CD14-positive monocyte (primary cell): ENCODE data around the gene CHAT. TPM values are rescaled to one million over a fixed set of nuclear protein-coding genes. Genes with fewer than 3 reads are reported as not detected.

Source experiments
- DNase-seq, 3 donors: peaks; one replicate each; pipeline ENCODE4 v3.0.0-alpha.2; 2011 to 2022
- H2AFZ ChIP-seq: 2 replicates; pipeline ENCODE4 v1.6.0; 2012; ENCODE audit warnings: mild to moderate bottlenecking, low read depth, low read length, inconsistent platforms; ENCODE audit not compliant: insufficient read depth, poor library complexity, severe bottlenecking
- H3K27ac ChIP-seq, 2 donors: 1 replicate in 1 of 2; 2 replicates in 1 of 2; pipeline ENCODE4 v1.5.1; 2012 to 2013; ENCODE audit warnings: low read length in 2 of 2, control low read depth in 1 of 2, inconsistent platforms in 1 of 2, low read depth in 1 of 2, mild to moderate bottlenecking in 1 of 2
- H3K27me3 ChIP-seq, 2 donors: one replicate each; pipeline versions ENCODE4 v1.6.0 to v1.6.1; 2011 to 2013; ENCODE audit warnings: low read length in 2 of 2; ENCODE audit not compliant: control insufficient read depth in 2 of 2, insufficient read depth in 2 of 2
- H3K36me3 ChIP-seq, 2 donors: replicated peaks in 1 of 2; 1 replicate in 1 of 2; 2 replicates in 1 of 2; pipeline versions ENCODE4 v1.5.1 to v1.6.1; 2012 to 2013; ENCODE audit warnings: low read length in 2 of 2, control low read depth in 1 of 2, inconsistent platforms in 1 of 2, mild to moderate bottlenecking in 1 of 2; ENCODE audit not compliant: insufficient read depth in 2 of 2, control insufficient read depth in 1 of 2
- H3K4me1 ChIP-seq, 2 donors: 1 replicate in 1 of 2; 2 replicates in 1 of 2; pipeline versions ENCODE4 v1.5.1 to v1.6.1; 2012 to 2013; ENCODE audit warnings: low read length in 2 of 2, control low read depth in 1 of 2, inconsistent platforms in 1 of 2, mild to moderate bottlenecking in 1 of 2, moderate library complexity in 1 of 2; ENCODE audit not compliant: insufficient read depth in 2 of 2, control insufficient read depth in 1 of 2
- H3K4me2 ChIP-seq: replicated peaks from 2 replicates; pipeline ENCODE3; 2012; ENCODE audit warnings: low read length, moderate library complexity, mild to moderate bottlenecking; ENCODE audit not compliant: poor library complexity, severe bottlenecking; ENCODE audit errors: extremely low read depth
- H3K4me3 ChIP-seq, 3 experiments: fragments of 200-600 bp in 1 of 3; sonication (generic) in 1 of 3; replicated peaks in 1 of 3; 1 replicate in 2 of 3; 2 replicates in 1 of 3; pipeline ENCODE4 v1.5.1; 2011 to 2013; ENCODE audit warnings: low read length in 3 of 3, mild to moderate bottlenecking in 3 of 3, control low read depth in 2 of 3, low read depth in 2 of 3, inconsistent platforms in 1 of 3, moderate library complexity in 1 of 3
- H3K79me2 ChIP-seq: 2 replicates; pipeline ENCODE4 v1.6.0; 2012; ENCODE audit warnings: mild to moderate bottlenecking, control low read depth, inconsistent platforms, low read length, moderate library complexity; ENCODE audit not compliant: insufficient read depth
- H3K9ac ChIP-seq: 2 replicates; pipeline ENCODE4 v1.6.0; 2017; ENCODE audit warnings: low read length, mild to moderate bottlenecking; ENCODE audit not compliant: insufficient read depth, poor library complexity, severe bottlenecking
- H3K9me3 ChIP-seq, 2 donors: replicated peaks in 1 of 2; 1 replicate in 1 of 2; 2 replicates in 1 of 2; pipeline versions ENCODE4 v1.5.1 to v1.6.1; 2012 to 2013; ENCODE audit warnings: low read length in 2 of 2, control low read depth in 1 of 2; ENCODE audit not compliant: control insufficient read depth in 1 of 2, insufficient read depth in 1 of 2
- H4K20me1 ChIP-seq: 2 replicates; pipeline ENCODE4 v1.6.0; 2012; ENCODE audit warnings: mild to moderate bottlenecking, low read length, control low read depth, moderate library complexity; ENCODE audit not compliant: insufficient read depth
- H3K27ac Mint-ChIP-seq, 7 donors: one replicate each; pipeline ENCODE4 v1.8.0; 2020; ENCODE audit warnings: mild to moderate bottlenecking in 7 of 7, mixed read lengths in 7 of 7, moderate library complexity in 6 of 7, inconsistent platforms in 2 of 7
- H3K27me3 Mint-ChIP-seq, 3 donors: one replicate each; pipeline ENCODE4 v1.8.0; 2021 to 2022; ENCODE audit warnings: low read depth in 3 of 3, mild to moderate bottlenecking in 3 of 3, mixed read lengths in 3 of 3, moderate library complexity in 3 of 3, inconsistent platforms in 1 of 3
- H3K36me3 Mint-ChIP-seq, 2 donors: one replicate each; pipeline ENCODE4 v1.8.0; 2020; ENCODE audit warnings: mixed read lengths in 2 of 2, inconsistent platforms in 1 of 2, mild to moderate bottlenecking in 1 of 2
- H3K4me1 Mint-ChIP-seq: one replicate; pipeline ENCODE4 v1.8.0; 2020; ENCODE audit warnings: mild to moderate bottlenecking, mixed read lengths
- H3K4me3 Mint-ChIP-seq, 2 donors: one replicate each; pipeline ENCODE4 v1.8.0; 2020; ENCODE audit warnings: mild to moderate bottlenecking in 2 of 2, mixed read lengths in 2 of 2, moderate library complexity in 1 of 2
- H3K9me3 Mint-ChIP-seq, 7 donors: one replicate each; pipeline ENCODE4 v1.8.0; 2020 to 2022; ENCODE audit warnings: mixed read lengths in 7 of 7, mild to moderate bottlenecking in 6 of 7, moderate library complexity in 6 of 7, inconsistent platforms in 2 of 7
- CTCF ChIP-seq: fragments of 200-600 bp; IDR thresholded peaks from one replicate; pipeline ENCODE4 v1.8.0; 2022; ENCODE audit warnings: antibody characterized with exemption, mild to moderate bottlenecking
- WGBS: methylation state at CpG from one replicate; pipeline ENCODE4 v1.1.5; 2013; ENCODE audit warnings: missing lambda C conversion rate; ENCODE audit not compliant: insufficient coverage; 5-methylcytosine and 5-hydroxymethylcytosine counted together
- intact Hi-C, 2 donors: fragments of 100-400 bp; cut with micrococcal nuclease; formaldehyde crosslinking; loops; one replicate each; pipeline versions ENCODE4 v1.15.0 to v1.15.1; 2023
- polyA plus RNA-seq, 3 donors: library from polyadenylated mRNA; depleted of rRNA in 1 of 3; unstranded in 2 of 3; stranded (reverse) in 1 of 3; fragments of 300-500 nt in 2 of 3; fragments of >200 nt in 1 of 3; fragmentation: Illumina TruSeq in 2 of 3; gene quantifications; 1 replicate in 2 of 3; 2 replicates in 1 of 3; pipeline ENCODE4 v1.2.3, GENCODE V29; 2012 to 2021

CHAT gene
- polyA plus RNA-seq, 3 donors, result not detected

GRCh38 chr10:49688261-49688846 lies 74.5 kb downstream of the CHAT start:
- no peak for DNase-seq
- H3K4me3 Mint-ChIP-seq, result peak overlapping the region in 1 of 2 donors; percentile 65
- H3K27me3 Mint-ChIP-seq, result peaks cover 42 to 50% (median 48%) of the 10 kb centered on the region in 3 donors
- H3K4me1 ChIP-seq, result no peaks in the 10 kb centered on the region
- H3K27ac Mint-ChIP-seq, result no peak overlapping the region
- H3K36me3 ChIP-seq, result no peaks in the 10 kb centered on the region
- peaks cover 43 to 57% of the 10 kb centered on the region in 2 donors for H3K27me3 ChIP-seq
- no peaks in the 10 kb centered on the region for H4K20me1 ChIP-seq
- no peak for TF ChIP-seq CTCF
- peaks cover 6 to 36% (median 21%) of the 10 kb centered on the region in 7 donors for H3K9me3 Mint-ChIP-seq
- intact Hi-C loops, result no loop called here
- H3K9me3 ChIP-seq, result peaks cover 7 to 19% of the 10 kb centered on the region in 2 donors
- no peaks in the 10 kb centered on the region for H3K4me1 Mint-ChIP-seq
- H3K79me2 ChIP-seq, result no peaks in the 10 kb centered on the region
- no peaks in the 10 kb centered on the region for H3K36me3 Mint-ChIP-seq
- no peak overlapping the region for H3K9ac ChIP-seq
- H3K4me3 ChIP-seq, result no peak overlapping the region
- no peak overlapping the region for H3K4me2 ChIP-seq
- H3K27ac ChIP-seq, result no peak overlapping the region
- H2AFZ ChIP-seq, result no peak overlapping the region
- WGBS, result 32% methylated on average over 8 of the region's 8 CpGs

GRCh38 chr10:49688920-49689319 lies 75.1 kb downstream of the CHAT start:
- no peak for TF ChIP-seq CTCF
- Histone ChIP-seq H3K4me1 (no peaks in the 10 kb centered on the region), H3K4me3 (no peak overlapping the region), H3K27ac (no peak overlapping the region), H3K36me3 (no peaks in the 10 kb centered on the region), H2AFZ (no peak overlapping the region), H3K79me2 (no peaks in the 10 kb centered on the region), H3K9me3 (peaks cover 7 to 19% of the 10 kb centered on the region in 2 donors), H3K9ac (no peak overlapping the region), H4K20me1 (no peaks in the 10 kb centered on the region), H3K4me2 (no peak overlapping the region), H3K27me3 (peaks cover 43 to 62% of the 10 kb centered on the region in 2 donors)
- WGBS, result 23% methylated on average over 5 of the region's 7 CpGs
- H3K36me3 Mint-ChIP-seq, result no peaks in the 10 kb centered on the region
- peak overlapping the region in 1 of 2 donors; percentile 65 for H3K4me3 Mint-ChIP-seq
- H3K9me3 Mint-ChIP-seq, result peaks cover 6 to 37% (median 22%) of the 10 kb centered on the region in 7 donors
- DNase-seq, result no peak
- H3K27ac Mint-ChIP-seq, result no peak overlapping the region
- no peaks in the 10 kb centered on the region for H3K4me1 Mint-ChIP-seq
- peaks cover 41 to 51% (median 48%) of the 10 kb centered on the region in 3 donors for H3K27me3 Mint-ChIP-seq
- intact Hi-C loops, result no loop called here
